HG02981 (cell line): ENCODE data around the gene DNAAF5.
"Not testable (repeated sequence)": the region's sequence is repeated elsewhere in the genome, so short reads cannot be mapped to it uniquely, and the experiment has no call there.

ENCODE experiments used
- ATAC-seq: cut with Tn5 transposase; IDR thresholded peaks from one replicate; pipeline ENCODE4 v1.9.1; 2021; ENCODE audit warnings: mild to moderate bottlenecking, moderate library complexity; ENCODE audit not compliant: unreplicated experiment

Gene DNAAF5

GRCh38 chr7:745431-746154 is 19.1 kb downstream of the DNAAF5 start:
- ATAC-seq = no peak

- no peak for ATAC-seq
These were observed 19.9 kb downstream of the DNAAF5 start for GRCh38 chr7:746155-747061.

- ATAC-seq = no peak
These were observed 20.7 kb downstream of the DNAAF5 start for GRCh38 chr7:747186-747585.

GRCh38 chr7:748446-748845 is 21.9 kb downstream of the DNAAF5 start:
- no peak for ATAC-seq

GRCh38 chr7:749140-749551 is 22.6 kb downstream of the DNAAF5 start:
- no peak for ATAC-seq

GRCh38 chr7:750111-750905 is 23.8 kb downstream of the DNAAF5 start:
- ATAC-seq = no peak

- ATAC-seq = no peak
These were observed 25.3 kb downstream of the DNAAF5 start for GRCh38 chr7:751826-752225.

- not testable (repeated sequence) for ATAC-seq
These were observed 25.8 kb downstream of the DNAAF5 start for GRCh38 chr7:752256-752655.

GRCh38 chr7:753190-753589 is 26.7 kb downstream of the DNAAF5 start:
- ATAC-seq = no peak

GRCh38 chr7:754531-755412 is 28.3 kb downstream of the DNAAF5 start:
- ATAC-seq = no peak

- ATAC-seq = no peak
These were observed 28.9 kb downstream of the DNAAF5 start for GRCh38 chr7:755413-755805.

- no peak for ATAC-seq
These were observed 29.9 kb downstream of the DNAAF5 start for GRCh38 chr7:756231-756927.

- no peak for ATAC-seq
These were observed 30.5 kb downstream of the DNAAF5 start for GRCh38 chr7:756928-757560.

- no peak for ATAC-seq
These were observed 31.3 kb downstream of the DNAAF5 start for GRCh38 chr7:757741-758163.

GRCh38 chr7:759569-759968 is 33.1 kb downstream of the DNAAF5 start:
- no peak for ATAC-seq

GRCh38 chr7:760006-760405 is 33.5 kb downstream of the DNAAF5 start:
- no peak for ATAC-seq

- no peak for ATAC-seq
These were observed 34.6 kb downstream of the DNAAF5 start for GRCh38 chr7:761101-761500.

GRCh38 chr7:761631-762030 is 35.1 kb downstream of the DNAAF5 start:
- ATAC-seq = no peak

GRCh38 chr7:762885-763284 is 36.4 kb downstream of the DNAAF5 start:
- no peak for ATAC-seq
